A673 (cell line): ENCODE data around the gene STK11. TPM values are rescaled to one million over a fixed set of nuclear protein-coding genes. Genes with fewer than 3 reads are reported as not detected.

Experiments used
- BruUV-seq: library from RNA; stranded (reverse); fragments of 400-500 nt; replicated peaks from 2 replicates; lab custom pipeline; 2021; lab: Mats Ljungman, UMichigan
- CTCF ChIA-PET: fragments of 300-600 bp; sonication (Branson Sonifier 250); formaldehyde crosslinking; loops from one replicate; lab custom pipeline; 2022; ENCODE audit warnings: antibody characterized with exemption; lab: Charles Lee
- POLR2A ChIA-PET: fragments of 300-600 bp; sonication (Branson Sonifier 250); formaldehyde crosslinking; loops from one replicate; lab custom pipeline; 2022; ENCODE audit warnings: antibody characterized with exemption; ENCODE audit not compliant: low non-redundant PET; lab: Charles Lee
- DNase-seq: peaks from one replicate; pipeline ENCODE4 v3.0.0-alpha.2; 2015; ENCODE audit warnings: low spot score
- H3K27ac ChIP-seq: fragments of 200-600 bp; sonication (generic); 2 replicates; pipeline ENCODE4 v1.5.1; 2016; ENCODE audit warnings: mixed run types, low read depth, mild to moderate bottlenecking, mixed read lengths, antibody characterized with exemption, low read length; ENCODE audit not compliant: poor library complexity, severe bottlenecking
- H3K27me3 ChIP-seq: fragments of 200-600 bp; sonication (generic); replicated peaks from 2 replicates; pipeline ENCODE4 v1.6.1; 2017; ENCODE audit warnings: mixed run types, low read depth, mild to moderate bottlenecking, mixed read lengths, antibody characterized with exemption, low read length; ENCODE audit not compliant: insufficient read depth, poor library complexity
- H3K36me3 ChIP-seq: fragments of 200-600 bp; sonication (generic); 2 replicates; pipeline ENCODE4 v1.6.1; 2016; ENCODE audit warnings: mixed run types, mild to moderate bottlenecking, mixed read lengths, antibody characterized with exemption, low read length; ENCODE audit not compliant: insufficient read depth, poor library complexity, severe bottlenecking
- H3K4me1 ChIP-seq: fragments of 200-600 bp; sonication (generic); 2 replicates; pipeline ENCODE4 v1.6.1; 2017; ENCODE audit warnings: mixed run types, mild to moderate bottlenecking, mixed read lengths, antibody characterized with exemption, low read length; ENCODE audit not compliant: insufficient read depth, poor library complexity, severe bottlenecking
- H3K4me3 ChIP-seq: fragments of 200-600 bp; sonication (generic); 2 replicates; pipeline ENCODE4 v1.5.1; 2016; ENCODE audit warnings: low read depth, mixed run types, mild to moderate bottlenecking, mixed read lengths, low read length; ENCODE audit not compliant: poor library complexity, severe bottlenecking
- H3K9me3 ChIP-seq: fragments of 200-600 bp; sonication (generic); 2 replicates; pipeline ENCODE4 v1.6.1; 2016; ENCODE audit warnings: mixed run types, low read depth, mild to moderate bottlenecking, mixed read lengths, antibody characterized with exemption, low read length; ENCODE audit not compliant: poor library complexity, severe bottlenecking
- EZH2 ChIP-seq: fragments of 200-600 bp; sonication (generic); IDR thresholded peaks from 2 replicates; pipeline ENCODE4 v1.6.1; 2017; ENCODE audit warnings: borderline replicate concordance, low read depth, mild to moderate bottlenecking, mixed read lengths, antibody characterized with exemption, low read length; ENCODE audit not compliant: poor library complexity, severe bottlenecking
- intact Hi-C: fragments of 100-400 bp; cut with micrococcal nuclease; formaldehyde crosslinking; loops from one replicate; pipeline ENCODE4 v1.10.0; 2022; ENCODE audit not compliant: unreplicated experiment
- total RNA-seq: library from RNA; stranded (reverse); gene quantifications from 2 replicates; pipeline ENCODE4 v1.2.3, GENCODE V29; 2021
- TF ChIP-seq, protein P1 (sequence below): fragments of 300-800, 200-600 bp; sonication (generic); conservative IDR thresholded peaks from 2 replicates; pipeline ENCODE4 v1.5.1; 2017; ENCODE audit warnings: low read depth, mild to moderate bottlenecking, antibody characterized with exemption, low read length, moderate library complexity, mixed read lengths

The STK11 gene
- total RNA-seq, 1 experiment from 2014 or later = 64.9 TPM

DNA sequence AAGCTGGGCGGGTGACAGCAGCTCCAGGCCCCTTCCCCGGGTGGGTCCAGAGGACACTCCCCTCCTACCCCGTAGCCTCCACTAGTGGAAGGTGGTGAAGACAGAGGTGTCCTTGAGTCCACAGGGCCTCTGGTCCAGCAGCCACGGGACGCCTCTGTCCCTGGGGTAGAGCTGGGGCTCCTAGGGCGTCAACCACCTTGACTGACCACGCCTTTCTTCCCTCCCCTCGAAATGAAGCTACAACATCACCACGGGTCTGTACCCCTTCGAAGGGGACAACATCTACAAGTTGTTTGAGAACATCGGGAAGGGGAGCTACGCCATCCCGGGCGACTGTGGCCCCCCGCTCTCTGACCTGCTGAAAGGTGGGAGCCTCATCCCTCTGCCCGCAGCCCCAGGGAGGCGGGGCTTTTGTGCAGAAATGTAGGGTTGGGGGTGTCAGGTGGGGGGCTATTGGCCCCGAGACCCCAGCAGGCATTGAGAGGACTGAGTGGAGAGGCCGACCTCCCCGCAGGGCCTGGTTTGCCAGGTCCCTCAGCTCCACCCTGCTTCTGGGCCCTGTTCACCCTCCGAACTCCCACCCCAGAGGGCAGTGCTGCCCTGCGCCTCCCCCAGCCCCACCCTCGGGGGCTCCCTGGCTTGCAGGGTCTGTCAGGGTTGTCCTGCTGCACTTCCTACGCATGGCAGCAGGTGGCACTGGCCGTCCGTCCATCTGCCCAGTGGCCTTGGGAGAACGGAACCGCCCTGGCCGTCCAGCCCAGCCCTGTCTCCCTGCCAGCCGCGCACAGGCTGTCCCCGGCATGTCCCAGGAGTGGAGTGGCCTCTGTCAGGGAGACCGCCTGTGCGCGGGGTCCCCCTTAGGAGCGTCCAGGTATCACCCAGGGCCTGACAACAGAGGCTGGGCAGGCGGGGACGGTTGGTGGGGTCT lies 15.7 kb downstream of the STK11 start:
- TF ChIP-seq, protein P1, sequence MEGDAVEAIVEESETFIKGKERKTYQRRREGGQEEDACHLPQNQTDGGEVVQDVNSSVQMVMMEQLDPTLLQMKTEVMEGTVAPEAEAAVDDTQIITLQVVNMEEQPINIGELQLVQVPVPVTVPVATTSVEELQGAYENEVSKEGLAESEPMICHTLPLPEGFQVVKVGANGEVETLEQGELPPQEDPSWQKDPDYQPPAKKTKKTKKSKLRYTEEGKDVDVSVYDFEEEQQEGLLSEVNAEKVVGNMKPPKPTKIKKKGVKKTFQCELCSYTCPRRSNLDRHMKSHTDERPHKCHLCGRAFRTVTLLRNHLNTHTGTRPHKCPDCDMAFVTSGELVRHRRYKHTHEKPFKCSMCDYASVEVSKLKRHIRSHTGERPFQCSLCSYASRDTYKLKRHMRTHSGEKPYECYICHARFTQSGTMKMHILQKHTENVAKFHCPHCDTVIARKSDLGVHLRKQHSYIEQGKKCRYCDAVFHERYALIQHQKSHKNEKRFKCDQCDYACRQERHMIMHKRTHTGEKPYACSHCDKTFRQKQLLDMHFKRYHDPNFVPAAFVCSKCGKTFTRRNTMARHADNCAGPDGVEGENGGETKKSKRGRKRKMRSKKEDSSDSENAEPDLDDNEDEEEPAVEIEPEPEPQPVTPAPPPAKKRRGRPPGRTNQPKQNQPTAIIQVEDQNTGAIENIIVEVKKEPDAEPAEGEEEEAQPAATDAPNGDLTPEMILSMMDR = peak; percentile 52
- no peak for TF ChIP-seq EZH2
- H3K36me3 ChIP-seq = peaks cover 28% of the 10 kb centered on the region
- no peak overlapping the region for H3K27ac ChIP-seq
- H3K4me3 ChIP-seq = no peak overlapping the region
- no peaks in the 10 kb centered on the region for H3K4me1 ChIP-seq
- no peaks in the 10 kb centered on the region for H3K27me3 ChIP-seq
- no TSS peak for BruUV-seq
- intact Hi-C loops = no loop called here
- DNase-seq = no peak
- POLR2A ChIA-PET = no interaction called here
- H3K9me3 ChIP-seq = no peaks in the 10 kb centered on the region
- CTCF ChIA-PET = interaction anchor here (0.6 to 1.4 kb wide), 2 partner anchors 7 to 89 kb away, joined by 3 to 4 read pairs; no protein-coding TSS in a partner anchor

DNA sequence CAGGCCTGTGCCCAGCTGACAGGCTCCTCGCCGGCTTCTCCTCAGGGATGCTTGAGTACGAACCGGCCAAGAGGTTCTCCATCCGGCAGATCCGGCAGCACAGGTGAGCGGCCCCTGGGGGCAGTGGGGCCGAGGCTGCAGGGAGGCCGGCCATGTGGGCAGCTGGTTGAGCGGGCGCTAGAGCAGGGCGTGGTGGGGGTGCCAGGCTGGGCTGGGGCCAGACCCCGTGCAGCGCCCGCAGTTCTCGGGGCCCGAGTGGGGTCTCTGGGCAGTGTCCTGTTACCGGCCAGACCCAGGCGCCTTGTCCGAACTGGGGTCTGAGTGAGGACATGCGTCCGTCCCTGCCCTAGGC lies 16.3 kb downstream of the STK11 start:
- Histone ChIP-seq H3K27me3 (no peaks in the 10 kb centered on the region), H3K9me3 (no peaks in the 10 kb centered on the region), H3K36me3 (peaks cover 28% of the 10 kb centered on the region), H3K4me3 (no peak overlapping the region), H3K27ac (no peak overlapping the region), H3K4me1 (no peaks in the 10 kb centered on the region)
- CTCF ChIA-PET = interaction anchor here (1.4 kb wide), 1 partner anchor 8 kb away, joined by 4 read pairs; no protein-coding TSS in a partner anchor
- no peak for TF ChIP-seq EZH2
- TF ChIP-seq, protein P1 = no peak
- BruUV-seq = no TSS peak
- DNase-seq = no peak
- intact Hi-C loops = no loop called here
- POLR2A ChIA-PET = no interaction called here

DNA sequence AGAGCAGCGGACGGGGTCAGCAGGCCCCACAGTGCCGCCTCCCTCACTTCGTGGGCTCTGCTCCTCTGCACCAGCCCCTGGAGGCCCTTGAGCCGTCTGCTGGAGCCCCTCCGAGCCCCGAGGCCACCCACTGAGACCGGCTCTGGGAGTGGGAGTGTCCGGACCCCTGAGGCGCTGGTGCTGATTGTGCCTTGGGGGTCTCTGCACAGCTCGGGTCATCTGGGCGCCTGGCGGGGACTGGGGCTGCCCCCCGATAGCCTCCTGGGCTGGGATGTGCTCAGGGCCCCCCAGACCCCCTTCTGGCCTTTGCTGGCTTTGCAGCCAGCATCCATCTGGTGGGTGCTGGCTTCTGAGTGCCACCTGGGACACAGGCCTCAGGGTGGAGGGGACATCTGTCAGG lies 16.8 kb downstream of the STK11 start:
- H3K9me3 ChIP-seq = no peaks in the 10 kb centered on the region
- ChIA-PET CTCF (interaction anchor here (1.4 to 1.8 kb wide), 3 partner anchors 9 to 22 kb away, joined by 3 to 5 read pairs (median 4); no protein-coding TSS in a partner anchor), POLR2A (no interaction called here)
- no peak for TF ChIP-seq EZH2
- TF ChIP-seq, protein P1 = no peak
- no peak overlapping the region for H3K4me3 ChIP-seq
- BruUV-seq = no TSS peak
- H3K27ac ChIP-seq = no peak overlapping the region
- H3K4me1 ChIP-seq = no peaks in the 10 kb centered on the region
- peaks cover 28% of the 10 kb centered on the region for H3K36me3 ChIP-seq
- no peak for DNase-seq
- no peaks in the 10 kb centered on the region for H3K27me3 ChIP-seq
- intact Hi-C loops = no loop called here
